ENCODE measurements around the gene AP5Z1.

The AP5Z1 gene

GRCh38 chr7:4745971-4746919 lies 29.2 kb upstream of the AP5Z1 start:
- DNase-seq (ENCODE audit: low read depth) = no peak

DNA sequence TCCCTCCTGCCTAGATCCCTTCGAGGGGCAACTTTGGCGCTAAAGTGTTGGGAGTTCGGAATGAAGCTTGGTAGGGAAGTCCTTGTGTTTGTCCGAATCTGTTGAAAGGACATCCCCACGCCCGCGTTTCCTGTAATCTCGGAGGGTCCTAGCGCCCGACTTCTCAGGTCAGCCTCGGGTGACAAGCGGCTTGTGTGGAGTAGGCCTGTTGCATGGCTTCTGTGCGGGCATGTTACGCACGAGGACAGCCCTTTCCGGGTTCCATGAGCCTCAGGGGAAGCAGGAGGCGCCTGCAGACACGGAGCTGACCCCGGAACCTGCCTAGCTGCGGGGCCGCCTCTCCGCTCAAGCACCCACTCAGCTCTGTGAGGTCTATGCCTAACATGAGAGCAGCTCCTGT lies 28.4 kb upstream of the AP5Z1 start:
- DNase-seq (ENCODE audit: low read depth) = no peak

- no peak for DNase-seq (ENCODE audit: low read depth)
Observed at GRCh38 chr7:4747746-4748145, 27.7 kb upstream of the AP5Z1 start.

DNA sequence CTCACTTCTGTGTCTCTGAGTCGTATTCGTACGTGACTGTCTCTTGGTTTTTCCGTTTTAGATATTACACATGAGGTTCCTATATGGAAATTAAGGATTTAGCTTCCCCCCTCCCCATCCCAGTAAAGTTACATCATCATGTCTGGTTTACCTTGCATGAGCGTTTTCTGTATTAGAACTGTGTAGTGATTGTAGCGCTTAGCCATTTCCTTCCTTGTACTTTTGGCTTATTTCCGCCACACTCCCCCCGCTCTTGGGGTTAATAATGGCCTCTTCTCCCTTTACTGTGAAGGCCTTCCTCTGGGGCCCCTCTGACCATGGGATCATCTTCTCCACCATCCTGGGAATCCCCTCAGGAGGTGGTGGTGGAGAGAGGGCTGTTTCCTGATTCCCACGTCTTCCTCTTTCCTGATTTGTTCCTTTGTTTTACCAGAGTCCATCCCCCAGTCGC lies 27.2 kb upstream of the AP5Z1 start:
- no peak for DNase-seq (ENCODE audit: low read depth)

DNA sequence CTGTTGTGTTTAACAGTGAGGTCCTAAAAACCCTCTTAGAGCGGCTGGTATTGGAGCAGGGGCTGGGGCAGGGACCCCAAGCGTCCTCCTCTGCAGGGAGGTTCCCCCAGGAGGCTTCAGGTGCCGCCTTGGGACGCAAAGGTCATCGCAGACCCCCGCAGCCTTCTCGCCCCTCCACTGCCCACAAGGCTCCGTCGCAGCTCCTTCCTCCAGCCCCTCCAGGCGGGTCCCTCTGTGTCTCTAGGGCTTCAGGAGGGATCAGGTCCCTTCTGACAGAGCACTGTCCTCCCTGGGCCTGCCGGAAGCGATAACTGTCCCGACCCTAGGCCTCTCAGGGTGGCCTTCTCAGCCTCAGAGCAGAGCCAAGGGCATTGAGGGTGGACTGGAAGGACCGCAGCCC lies 26.1 kb upstream of the AP5Z1 start:
- DNase-seq (ENCODE audit: low read depth) = no peak

DNA sequence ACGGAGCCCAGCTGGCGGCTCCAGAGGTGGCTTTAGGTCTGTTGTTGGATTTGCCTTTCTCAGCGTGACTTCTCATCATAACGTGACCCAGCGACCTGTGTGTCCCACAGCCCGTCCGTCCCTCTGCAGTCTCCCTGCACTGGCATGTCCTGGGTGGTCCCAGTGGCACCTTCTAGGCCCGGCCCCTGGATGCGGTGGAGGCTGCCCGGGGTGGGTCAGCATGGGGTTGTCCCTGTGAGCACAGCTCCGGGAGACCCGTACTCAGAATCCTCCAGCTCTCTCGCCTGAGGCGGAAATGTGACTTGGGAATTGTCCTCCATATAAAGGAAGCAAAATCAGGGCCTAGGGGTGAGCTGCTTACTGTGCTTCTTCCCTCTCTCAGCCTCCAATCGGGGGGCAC lies 25.6 kb upstream of the AP5Z1 start:
- DNase-seq (ENCODE audit: low read depth) = no peak

- DNase-seq (ENCODE audit: low read depth) = no peak
Observed at GRCh38 chr7:4751398-4751947, 23.9 kb upstream of the AP5Z1 start.

- peak; percentile 71 for DNase-seq (ENCODE audit: low read depth)
Observed at GRCh38 chr7:4753598-4754432, 21.6 kb upstream of the AP5Z1 start.

DNA sequence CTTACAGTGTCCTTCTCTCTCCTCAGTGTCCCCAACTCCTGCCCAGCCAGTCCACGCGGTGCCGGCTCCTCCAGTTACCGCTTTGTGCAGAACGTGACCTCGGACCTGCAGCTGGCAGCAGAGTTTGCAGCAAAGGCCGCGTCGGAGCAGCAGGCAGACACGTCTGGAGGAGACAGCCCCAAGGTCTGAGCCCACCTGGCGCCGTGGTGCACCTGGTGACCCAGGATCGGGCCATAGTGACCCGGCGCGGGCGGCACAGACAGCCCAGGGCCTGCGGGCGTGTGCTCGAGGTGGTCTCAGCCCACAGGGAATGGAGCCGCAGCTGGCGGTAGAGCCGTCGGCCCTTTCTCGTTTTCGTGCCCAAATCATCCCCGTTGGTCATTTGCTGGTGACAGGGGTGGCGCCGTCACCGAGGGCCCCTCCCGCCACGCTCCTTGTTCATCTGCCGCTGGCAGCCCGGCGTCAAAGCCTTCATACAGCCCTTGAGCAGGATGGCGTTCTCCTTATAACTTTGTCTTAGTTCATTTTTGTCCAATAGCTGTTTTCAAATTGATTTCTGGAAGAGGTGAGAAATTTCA lies 20.9 kb upstream of the AP5Z1 start:
- no peak for DNase-seq (ENCODE audit: low read depth)

DNA sequence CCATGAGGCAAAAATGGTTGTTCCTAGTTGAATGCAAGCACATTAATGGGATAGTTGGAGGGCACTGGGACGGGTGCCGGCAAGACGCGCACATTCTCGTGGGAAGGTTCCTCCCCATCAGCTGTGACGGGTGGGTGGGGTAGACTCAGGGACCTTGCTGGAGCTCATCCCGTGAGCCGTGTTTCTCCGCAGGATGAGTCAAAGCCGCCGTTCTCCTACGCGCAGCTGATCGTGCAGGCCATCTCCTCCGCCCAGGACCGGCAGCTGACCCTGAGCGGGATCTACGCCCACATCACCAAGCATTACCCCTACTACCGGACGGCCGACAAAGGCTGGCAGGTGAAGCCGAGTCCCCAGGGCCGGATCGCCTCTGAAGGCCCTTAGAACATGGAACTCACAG lies 20.4 kb upstream of the AP5Z1 start:
- DNase-seq (ENCODE audit: low read depth) = no peak

- no peak for DNase-seq (ENCODE audit: low read depth)
Observed at GRCh38 chr7:4758111-4758510, 17.3 kb upstream of the AP5Z1 start.

DNA sequence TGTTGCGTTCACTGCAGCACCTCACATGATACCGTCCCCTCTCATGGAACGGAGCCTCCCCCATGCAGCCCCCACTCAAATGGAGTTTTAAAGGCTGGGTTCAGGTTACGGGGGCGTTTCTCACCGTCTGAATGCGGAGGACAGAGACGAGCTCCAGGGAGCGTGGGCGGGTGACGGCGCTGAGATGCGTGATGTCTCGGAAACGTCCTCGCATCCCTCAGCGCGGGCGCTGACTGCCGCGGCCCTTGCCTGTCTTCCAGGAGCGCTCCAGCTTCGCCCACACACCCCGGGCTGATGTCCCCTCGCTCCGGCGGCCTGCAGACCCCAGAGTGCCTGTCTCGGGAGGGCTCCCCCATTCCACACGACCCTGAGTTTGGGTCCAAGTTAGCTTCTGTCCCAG lies 16.6 kb upstream of the AP5Z1 start:
- no peak for DNase-seq (ENCODE audit: low read depth)

DNA sequence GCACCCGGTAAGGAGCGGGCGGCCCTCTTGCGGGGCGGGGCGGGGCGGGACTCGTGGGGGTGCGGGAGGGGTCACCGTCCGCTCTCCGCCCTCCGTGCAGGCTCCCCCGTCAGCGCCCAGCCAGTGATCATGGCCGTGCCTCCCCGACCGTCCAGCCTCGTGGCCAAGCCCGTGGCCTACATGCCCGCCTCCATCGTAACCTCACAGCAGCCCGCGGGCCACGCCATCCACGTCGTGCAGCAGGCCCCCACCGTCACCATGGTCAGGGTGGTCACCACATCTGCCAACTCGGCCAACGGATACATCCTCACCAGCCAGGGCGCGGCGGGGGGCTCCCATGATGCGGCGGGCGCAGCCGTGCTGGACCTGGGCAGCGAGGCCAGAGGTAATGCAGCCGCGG lies 16.2 kb upstream of the AP5Z1 start:
- no peak for DNase-seq (ENCODE audit: low read depth)

GRCh38 chr7:4760952-4761351 lies 14.5 kb upstream of the AP5Z1 start:
- DNase-seq (ENCODE audit: low read depth) = no peak

DNA sequence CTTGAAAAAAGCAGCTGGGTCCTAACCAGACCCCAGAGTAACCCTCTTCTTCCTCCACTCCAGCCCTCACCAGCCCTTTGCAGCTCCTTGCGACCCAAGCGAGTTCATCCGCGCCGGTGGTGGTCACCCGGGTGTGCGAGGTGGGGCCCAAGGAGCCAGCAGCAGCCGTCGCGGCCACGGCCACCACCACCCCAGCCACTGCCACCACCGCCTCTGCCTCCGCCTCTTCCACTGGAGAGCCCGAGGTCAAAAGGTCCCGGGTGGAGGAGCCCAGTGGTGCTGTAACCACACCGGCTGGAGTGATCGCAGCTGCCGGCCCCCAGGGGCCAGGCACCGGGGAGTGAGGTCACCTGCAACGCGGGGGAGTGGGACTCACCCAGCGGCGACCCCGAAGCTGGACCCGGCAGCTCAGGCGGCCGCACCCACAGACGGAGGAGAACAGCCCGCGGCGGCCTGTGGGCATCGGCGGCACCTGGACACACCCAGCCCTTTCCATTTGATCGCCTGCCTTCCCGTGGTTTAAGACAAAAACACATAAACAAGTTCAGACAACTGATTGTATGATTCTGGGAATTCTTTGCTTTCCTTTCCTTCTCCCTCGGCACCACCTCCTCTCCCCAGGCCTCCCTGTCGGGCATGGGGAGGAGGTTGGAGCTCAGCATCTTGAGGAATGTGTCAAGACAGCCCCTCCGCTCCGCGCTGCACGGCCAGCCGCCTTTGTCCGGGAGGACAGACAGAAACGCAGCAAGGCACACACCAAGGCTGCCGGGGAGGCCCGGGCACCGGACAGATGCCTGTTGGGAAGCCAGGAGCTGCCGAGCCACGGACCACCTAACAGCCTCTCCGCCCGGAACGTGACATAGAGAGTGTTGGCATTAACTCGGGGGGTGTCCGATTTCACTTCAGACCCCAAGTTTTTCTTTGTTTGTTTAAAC lies 13.0 kb upstream of the AP5Z1 start:
- DNase-seq (ENCODE audit: low read depth) = no peak

- no peak for DNase-seq (ENCODE audit: low read depth)
Observed at GRCh38 chr7:4763091-4763793, 12.2 kb upstream of the AP5Z1 start.

- DNase-seq (ENCODE audit: low read depth) = no peak
Observed at GRCh38 chr7:4763794-4764185, 11.6 kb upstream of the AP5Z1 start.

DNA sequence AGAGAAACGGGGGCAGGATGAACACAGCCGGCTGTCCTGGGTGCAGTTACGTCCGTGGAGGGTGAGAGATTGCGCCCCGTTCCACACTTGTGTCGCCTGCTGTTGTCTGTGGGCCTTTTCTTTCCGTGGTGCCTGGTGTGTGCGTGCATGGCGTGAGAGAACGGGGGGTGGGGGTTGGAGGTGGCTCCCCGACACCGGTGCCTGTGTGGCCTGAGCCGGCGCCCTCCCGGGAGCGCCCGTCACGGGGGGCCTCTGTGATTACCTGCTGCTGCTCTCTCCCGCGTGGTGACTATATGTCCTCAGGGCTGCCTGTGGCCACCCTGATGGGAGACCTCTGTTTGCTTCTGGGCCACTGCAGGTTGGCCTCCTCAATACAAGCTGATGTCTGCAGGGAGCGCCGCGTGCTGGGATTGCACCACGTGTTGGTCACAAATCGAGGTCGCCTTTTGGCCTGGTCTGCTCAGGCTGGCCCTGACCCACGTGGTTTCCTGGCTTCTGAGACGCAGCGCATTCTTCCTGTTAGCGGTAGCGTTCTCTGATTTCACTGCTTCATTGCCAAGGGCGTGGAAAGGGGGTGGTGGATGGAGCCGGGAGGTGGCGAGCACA lies 10.9 kb upstream of the AP5Z1 start:
- no peak for DNase-seq (ENCODE audit: low read depth)

GRCh38 chr7:4765776-4766490 lies 9.5 kb upstream of the AP5Z1 start:
- DNase-seq (ENCODE audit: low read depth) = no peak

Measured in activated T-cell treated with anti-CD3 and anti-CD28 coated beads for 24 hours (primary cell).